WTC11 (cell line): Measurements from ENCODE around the gene SLC13A4.

Experiments
- AFF4 ChIP-seq: sonication (generic); formaldehyde crosslinking; IDR thresholded peaks from 2 replicates; pipeline ENCODE4 v1.8.1; 2023; ENCODE audit warnings: mild to moderate bottlenecking, missing genetic modification reagents, borderline replicate concordance
- AR ChIP-seq: fragments of 250-450 bp; sonication (Bioruptor Pico); IDR thresholded peaks from 2 replicates; pipeline ENCODE4 v1.9.0; 2021; ENCODE audit warnings: mild to moderate bottlenecking
- ATF2 ChIP-seq: sonication (generic); formaldehyde crosslinking; IDR thresholded peaks from 2 replicates; pipeline ENCODE4 v1.8.1; 2022; ENCODE audit warnings: low read depth, missing genetic modification reagents, borderline replicate concordance
- CBFB ChIP-seq: sonication (generic); formaldehyde crosslinking; IDR thresholded peaks from 2 replicates; pipeline ENCODE4 v1.8.1; 2022; ENCODE audit warnings: mild to moderate bottlenecking, low read depth, missing genetic modification reagents
- CREB1 ChIP-seq: sonication (generic); formaldehyde crosslinking; IDR thresholded peaks from 2 replicates; pipeline ENCODE4 v1.8.0; 2023; ENCODE audit warnings: mild to moderate bottlenecking, missing genetic modification reagents
- CTCF ChIP-seq: fragments of 200-600 bp; IDR thresholded peaks from 2 replicates; pipeline ENCODE4 v1.8.0; 2022; ENCODE audit warnings: antibody characterized with exemption
- ELF4 ChIP-seq: sonication (generic); formaldehyde crosslinking; IDR thresholded peaks from 2 replicates; pipeline ENCODE4 v1.8.1; 2022; ENCODE audit warnings: low read depth, mild to moderate bottlenecking, moderate library complexity, missing genetic modification reagents
- MXD4 ChIP-seq: fragments of 250-450 bp; sonication (Bioruptor Pico); IDR thresholded peaks from 2 replicates; pipeline ENCODE4 v1.8.0; 2021; ENCODE audit warnings: mild to moderate bottlenecking, moderate library complexity, borderline replicate concordance
- MYBL2 ChIP-seq: sonication (generic); formaldehyde crosslinking; IDR thresholded peaks from 2 replicates; pipeline ENCODE4 v1.8.1; 2023; ENCODE audit warnings: mild to moderate bottlenecking, moderate library complexity, missing genetic modification reagents
- SOX15 ChIP-seq: fragments of 250-450 bp; sonication (Bioruptor Pico); IDR thresholded peaks from 2 replicates; pipeline ENCODE4 v1.9.0; 2021; ENCODE audit warnings: mild to moderate bottlenecking
- SP1 ChIP-seq: sonication (generic); formaldehyde crosslinking; conservative IDR thresholded peaks from 2 replicates; pipeline ENCODE4 v1.8.1; 2022; ENCODE audit warnings: missing genetic modification reagents
- TEAD4 ChIP-seq: sonication (generic); formaldehyde crosslinking; IDR thresholded peaks from 2 replicates; pipeline ENCODE4 v1.8.0; 2022; ENCODE audit warnings: mild to moderate bottlenecking, missing genetic modification reagents
- ZNF121 ChIP-seq: sonication (generic); formaldehyde crosslinking; IDR thresholded peaks from 2 replicates; pipeline ENCODE4 v1.8.0; 2023; ENCODE audit warnings: missing genetic modification reagents
- ZNF138 ChIP-seq: sonication (generic); formaldehyde crosslinking; conservative IDR thresholded peaks from 2 replicates; pipeline ENCODE4 v1.8.1; 2022; ENCODE audit warnings: mild to moderate bottlenecking, moderate library complexity, missing genetic modification reagents

- TF ChIP-seq AR (CRISPR knock-in tag) (no peak), TEAD4 (CRISPR knock-in tag) (no peak), CTCF (no peak), AFF4 (no peak), SP1 (CRISPR knock-in tag) (no peak), ZNF138 (no peak), ZNF121 (CRISPR knock-in tag) (no peak), CBFB (CRISPR knock-in tag) (no peak), SOX15 (CRISPR knock-in tag) (no peak), ELF4 (no peak), ATF2 (CRISPR knock-in tag) (no peak), CREB1 (no peak), MXD4 (CRISPR knock-in tag) (no peak), MYBL2 (CRISPR knock-in tag) (no peak)
Observed at GRCh38 chr7:135716677-135717238, 11.2 kb downstream of the SLC13A4 start.
